Stimulated activated naive CD4-positive, alpha-beta T cell treated with Interleukin-2 at 50 U/mL for 16 hours (primary cell): Measurements from ENCODE around the gene CAVIN3.
A peak's percentile ranks its signal among the peaks of the same experiment; 100 is the strongest.
"Not testable (repeated sequence)": the region's sequence is repeated elsewhere in the genome, so short reads cannot be mapped to it uniquely, and the experiment has no call there.

Source experiments
- DNase-seq: peaks from one replicate; lab custom pipeline; 2025; lab: John Stamatoyannopoulos, UW

CAVIN3 gene

GRCh38 chr11:6323291-6323905 is 3.1 kb upstream of the CAVIN3 start:
- no peak for DNase-seq

DNA sequence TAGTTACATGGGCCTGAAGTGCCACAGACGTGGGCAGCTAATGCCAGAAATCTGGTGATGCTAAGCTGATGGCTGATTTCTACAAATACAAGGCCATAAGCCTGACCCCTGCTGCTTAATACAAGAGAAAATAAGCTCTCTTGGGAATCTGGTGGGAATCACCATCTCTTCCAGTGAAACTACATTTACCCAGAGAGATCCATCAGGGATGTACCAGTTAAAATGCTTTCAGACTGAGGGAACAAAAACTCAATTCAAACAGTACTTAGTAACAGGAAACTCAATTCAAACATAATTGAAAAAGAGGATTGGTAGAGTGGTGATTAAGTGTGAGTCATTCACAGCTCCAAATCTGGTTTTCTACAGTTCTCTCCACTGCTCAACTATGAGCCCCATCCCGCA is 1.7 kb upstream of the CAVIN3 start:
- DNase-seq: no peak

DNA sequence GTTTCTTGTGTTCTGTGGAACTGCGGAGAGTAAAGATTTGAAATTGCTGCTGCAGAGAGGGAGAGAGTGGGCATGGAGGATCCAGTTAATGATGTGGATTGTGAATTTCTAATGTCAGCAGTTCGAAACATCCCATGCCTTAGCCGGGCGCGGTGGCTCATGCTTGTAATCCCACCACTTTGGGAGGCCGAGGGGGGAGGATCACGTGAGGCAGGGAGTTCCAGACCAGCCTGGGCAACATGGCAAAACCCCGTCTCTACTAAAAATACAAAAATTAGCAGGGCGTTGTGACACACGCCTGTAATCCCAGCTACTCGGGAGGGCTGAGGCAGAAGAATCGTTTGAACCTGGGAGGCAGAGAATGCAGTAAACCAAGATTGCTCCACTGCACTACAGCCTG is 1.1 kb upstream of the CAVIN3 start:
- DNase-seq: no peak

DNA sequence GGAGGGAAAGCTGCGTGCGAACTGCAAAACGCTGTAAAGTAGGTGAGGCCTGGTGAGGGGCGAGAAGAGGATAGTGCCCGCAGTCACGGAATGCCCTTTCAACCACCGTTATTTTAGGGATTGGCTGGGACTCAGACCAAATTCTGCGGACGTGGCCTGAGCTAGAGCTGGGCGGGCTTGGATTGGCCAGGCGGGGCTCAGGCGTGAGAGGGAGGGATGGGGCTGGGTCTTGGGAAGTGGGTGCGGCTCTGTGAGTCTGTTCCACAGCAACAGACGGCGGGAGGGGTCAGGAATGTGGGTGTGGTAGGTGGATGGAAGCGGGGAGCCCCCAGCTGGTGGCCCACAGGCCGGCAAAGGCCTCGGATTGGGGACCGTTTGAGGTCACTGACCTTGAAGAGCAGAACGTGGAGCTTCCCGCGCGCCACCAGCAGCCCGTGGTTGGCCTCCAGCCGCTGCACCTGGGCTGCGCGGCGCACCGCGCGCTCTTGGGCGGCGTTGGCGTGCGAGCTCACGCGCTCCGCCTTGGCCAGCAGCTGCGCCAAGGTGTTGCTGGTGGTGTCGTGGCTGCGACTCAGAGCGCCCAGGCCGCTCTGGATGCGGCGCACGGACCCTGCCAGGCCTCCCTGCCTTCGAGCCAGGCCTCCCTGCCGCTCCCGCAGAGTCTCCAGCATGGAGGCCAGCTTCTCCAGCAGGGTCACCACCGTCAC is 444 bp downstream of the CAVIN3 start:
- peak; percentile 6 for DNase-seq

DNA sequence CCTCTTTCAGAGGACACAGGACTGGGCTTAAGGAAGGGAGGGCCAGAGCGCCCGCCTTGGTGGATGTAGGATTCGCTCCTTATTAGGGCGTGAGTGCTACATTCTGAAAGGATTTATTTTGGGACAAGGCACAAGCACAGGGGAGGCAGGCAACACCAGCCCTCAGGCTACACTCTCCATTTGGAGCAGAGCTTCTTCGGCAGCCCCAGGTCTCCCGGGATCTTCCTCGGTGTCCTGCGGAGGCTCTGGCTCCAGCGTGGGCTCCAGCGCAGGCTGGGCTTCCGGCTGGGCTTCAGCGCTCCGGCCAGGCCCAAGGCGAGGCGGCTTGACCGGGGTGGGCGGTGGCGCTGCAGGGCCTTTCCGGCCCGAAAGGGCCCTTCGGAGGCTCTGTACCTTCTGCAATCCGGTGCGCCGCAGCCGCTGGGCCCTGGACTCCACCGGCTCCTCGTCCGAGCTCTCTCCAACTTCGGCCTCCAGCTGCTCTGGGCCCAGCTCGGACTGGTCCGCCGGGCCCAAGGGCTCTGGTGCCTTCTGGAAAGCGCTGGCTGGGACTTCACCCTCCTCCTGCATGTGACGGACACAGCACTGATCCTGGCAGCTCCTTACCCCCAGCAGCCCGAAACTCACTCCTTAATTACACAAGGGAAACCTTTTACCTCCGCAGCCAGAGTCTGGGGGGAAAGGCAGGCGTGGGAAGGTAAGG is 1.1 kb downstream of the CAVIN3 start:
- no peak for DNase-seq

GRCh38 chr11:6318204-6318603 is 2.1 kb downstream of the CAVIN3 start:
- DNase-seq: no peak

GRCh38 chr11:6315811-6316425 is 4.4 kb downstream of the CAVIN3 start:
- peak; percentile 22 for DNase-seq

- DNase-seq: no peak
Observed at GRCh38 chr11:6312106-6312505, 8.2 kb downstream of the CAVIN3 start.

DNA sequence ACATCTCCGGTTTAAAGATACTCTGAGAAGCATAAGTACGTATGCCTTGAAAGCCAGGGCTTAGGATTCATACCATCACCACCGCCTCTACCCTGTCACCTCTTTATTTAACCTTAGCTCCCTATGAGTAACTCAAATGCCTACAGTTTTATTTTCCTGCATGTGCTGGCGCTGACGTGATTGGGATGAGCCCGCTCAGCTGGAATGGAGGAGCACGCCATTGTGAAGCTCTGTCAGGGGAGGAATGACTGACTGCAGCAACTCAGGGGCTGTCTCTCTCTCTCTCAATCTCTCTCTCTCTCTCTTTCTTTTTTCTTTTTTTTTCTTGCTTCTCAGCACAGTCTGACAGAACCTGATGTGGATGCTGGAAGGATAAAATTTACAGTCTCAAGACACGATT is 12.4 kb downstream of the CAVIN3 start:
- no peak for DNase-seq

- DNase-seq: no peak
Observed at GRCh38 chr11:6305297-6305696, 15.0 kb downstream of the CAVIN3 start.

GRCh38 chr11:6303661-6304060 is 16.6 kb downstream of the CAVIN3 start:
- DNase-seq: no peak

- DNase-seq: no peak
Observed at GRCh38 chr11:6301096-6301495, 19.2 kb downstream of the CAVIN3 start.

DNA sequence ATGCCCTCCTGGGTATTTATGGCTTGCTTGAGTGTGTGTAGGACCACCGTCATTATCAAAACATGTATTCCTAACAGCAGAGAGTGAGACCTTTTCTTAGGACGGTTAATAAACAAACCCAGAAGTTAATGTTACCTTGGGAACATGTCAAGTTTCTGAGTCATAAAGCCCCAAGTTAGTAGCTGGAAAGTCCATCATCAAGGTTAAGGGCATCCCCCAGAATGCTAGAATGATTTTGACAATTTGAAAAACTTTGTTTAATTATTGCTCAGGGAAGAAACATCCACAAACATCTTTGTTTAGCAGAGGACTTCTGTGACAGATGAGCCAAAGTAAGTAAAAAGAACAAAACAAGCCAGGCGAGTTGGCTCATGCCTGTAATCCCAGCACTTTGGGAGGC is 20.0 kb downstream of the CAVIN3 start:
- DNase-seq: no peak

DNA sequence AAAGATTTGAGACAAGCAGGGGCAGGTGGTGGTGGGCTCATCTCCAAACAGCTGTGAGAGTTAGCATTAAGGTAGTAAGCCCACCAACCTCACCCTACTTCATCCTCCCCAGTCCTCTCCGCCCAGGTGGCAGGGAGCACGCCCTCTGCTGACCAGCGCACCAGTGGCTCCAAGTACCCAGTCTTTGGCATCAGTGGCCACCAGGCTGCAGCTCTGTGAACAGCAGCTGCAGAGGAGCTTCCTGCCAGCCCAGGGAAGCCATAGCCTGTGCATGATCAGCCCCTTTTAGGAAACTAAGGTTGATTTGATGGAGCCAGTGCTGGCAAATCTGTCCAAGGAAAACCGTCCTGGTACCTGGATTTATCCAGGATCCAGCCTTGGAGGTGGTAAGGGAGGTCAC is 21.7 kb downstream of the CAVIN3 start:
- DNase-seq: no peak

GRCh38 chr11:6297831-6298230 is 22.5 kb downstream of the CAVIN3 start:
- no peak for DNase-seq

- no peak for DNase-seq
Observed at GRCh38 chr11:6285019-6285418, 35.3 kb downstream of the CAVIN3 start.

DNA sequence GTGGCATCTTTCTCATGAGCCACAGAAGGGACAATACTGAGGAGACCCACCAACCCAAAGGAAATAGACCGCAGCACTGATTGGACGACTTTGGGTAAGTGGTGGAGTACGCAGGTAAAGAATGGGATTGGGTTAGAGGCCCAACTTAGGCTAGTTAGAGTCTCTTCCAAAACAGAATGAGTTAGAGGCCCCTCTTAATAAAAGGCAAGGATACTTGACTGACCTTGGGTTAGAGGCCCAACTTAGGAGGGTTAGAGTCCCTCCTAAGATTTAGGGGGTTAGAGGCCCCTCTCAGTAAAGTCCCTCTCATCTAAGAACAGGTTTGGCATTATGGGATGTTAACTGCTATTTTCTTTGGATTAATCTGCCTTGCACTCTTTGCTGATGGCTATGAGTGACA is 36.1 kb downstream of the CAVIN3 start:
- no peak for DNase-seq

GRCh38 chr11:6283453-6284023 is 36.8 kb downstream of the CAVIN3 start:
- DNase-seq: no peak

DNA sequence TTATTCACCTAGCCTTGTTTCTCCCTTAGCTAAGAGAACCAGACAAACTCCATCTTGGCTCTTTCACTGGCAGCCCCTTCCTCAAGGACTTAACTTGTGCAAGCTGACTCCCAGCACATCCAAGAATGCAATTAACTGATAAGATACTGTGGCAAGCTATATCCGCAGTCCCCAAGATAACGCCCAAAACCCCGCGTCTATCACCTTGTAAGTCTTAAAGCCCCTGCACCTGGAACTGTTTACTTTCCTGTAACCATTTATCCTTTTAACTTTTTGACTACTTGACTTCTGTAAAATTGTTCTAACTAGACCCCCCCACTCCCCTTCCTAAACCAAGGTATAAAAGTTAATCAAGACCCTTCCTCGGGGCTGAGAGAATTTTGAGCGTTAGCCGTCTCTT is 39.5 kb downstream of the CAVIN3 start:
- not testable (repeated sequence) for DNase-seq

- no peak for DNase-seq
Observed at GRCh38 chr11:6273188-6273587, 47.1 kb downstream of the CAVIN3 start.

GRCh38 chr11:6271598-6271997 is 48.7 kb downstream of the CAVIN3 start:
- DNase-seq: no peak

DNA sequence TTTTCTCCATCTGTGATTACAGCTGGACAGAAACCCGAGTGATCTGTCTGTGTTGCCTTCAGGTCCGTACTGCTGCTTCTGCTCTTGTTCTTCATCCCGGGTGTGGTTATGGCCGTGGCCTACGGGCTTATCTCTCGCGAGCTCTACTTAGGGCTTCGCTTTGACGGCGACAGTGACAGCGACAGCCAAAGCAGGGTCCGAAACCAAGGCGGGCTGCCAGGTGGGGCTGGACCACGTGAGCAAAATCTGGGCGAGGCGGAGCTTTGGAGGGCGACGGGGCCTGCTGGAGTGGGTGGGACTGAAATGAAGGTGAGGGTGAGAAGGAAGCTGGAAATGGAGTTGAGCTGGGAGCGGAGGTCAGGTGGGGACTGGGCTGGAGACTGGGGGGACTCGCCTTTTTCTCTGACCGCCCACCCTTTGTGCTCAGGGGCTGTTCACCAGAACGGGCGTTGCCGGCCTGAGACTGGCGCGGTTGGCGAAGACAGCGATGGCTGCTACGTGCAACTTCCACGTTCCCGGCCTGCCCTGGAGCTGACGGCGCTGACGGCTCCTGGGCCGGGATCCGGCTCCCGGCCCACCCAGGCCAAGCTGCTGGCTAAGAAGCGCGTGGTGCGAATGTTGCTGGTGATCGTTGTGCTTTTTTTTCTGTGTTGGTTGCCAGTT is 49.6 kb downstream of the CAVIN3 start:
- no peak for DNase-seq
